Endothelial cell of umbilical vein (primary cell): ENCODE results near the gene FOXP1. TPM values are rescaled to one million over a fixed set of nuclear protein-coding genes. Genes with fewer than 3 reads are reported as not detected.

Experiments used
- BruUV-seq: library from RNA; stranded (reverse); fragments of 400-500 nt; replicated peaks from 2 replicates; lab custom pipeline; 2021; lab: Mats Ljungman, UMichigan
- CTCF ChIA-PET: fragments of 300-600, 350-600 bp; sonication (Branson Sonifier 250); formaldehyde crosslinking; loops from one replicate; lab custom pipeline; 2021; ENCODE audit warnings: antibody characterized with exemption, inconsistent platforms; lab: Charles Lee
- POLR2A ChIA-PET: fragments of 300-600, 350-600 bp; sonication (Branson Sonifier 250); formaldehyde crosslinking; loops from one replicate; lab custom pipeline; 2021; ENCODE audit warnings: antibody characterized with exemption, inconsistent platforms; lab: Charles Lee
- DNase-seq: peaks from one replicate; pipeline ENCODE4 v3.0.0-alpha.2; 2011; ENCODE audit warnings: low read depth, low spot score
- FAIRE-seq: peaks from 2 replicates; lab custom pipeline; 2011; peaks lifted over from hg19 to GRCh38; lab: Jason Lieb, UNC
- H2AFZ ChIP-seq: 2 replicates; pipeline ENCODE4 v1.6.0; 2012; ENCODE audit warnings: low read depth, low read length, control low read depth, inconsistent platforms
- H3K27ac ChIP-seq: 2 replicates; pipeline ENCODE4 v1.5.1; 2011; ENCODE audit warnings: low read depth, mild to moderate bottlenecking, control low read depth, low read length, moderate library complexity; ENCODE audit not compliant: insufficient read depth
- H3K27me3 ChIP-seq, 2 experiments: 2 replicates each; pipeline versions ENCODE4 v1.6.0 to v1.6.1; 2011; ENCODE audit warnings: low read length in 2 of 2, mixed read lengths in 1 of 2; ENCODE audit not compliant: control insufficient read depth in 2 of 2, insufficient read depth in 2 of 2
- H3K36me3 ChIP-seq, 2 experiments: 2 replicates in 1 of 2; 3 replicates in 1 of 2; pipeline ENCODE4 v1.5.1; 2011; ENCODE audit warnings: low read length in 2 of 2, mild to moderate bottlenecking in 1 of 2, moderate library complexity in 1 of 2; ENCODE audit not compliant: control insufficient read depth in 2 of 2, insufficient read depth in 2 of 2; ENCODE audit errors: extremely low read depth in 1 of 2
- H3K4me1 ChIP-seq: 3 replicates; pipeline ENCODE4 v1.5.1; 2011; ENCODE audit warnings: mild to moderate bottlenecking, low read length; ENCODE audit not compliant: control insufficient read depth, insufficient read depth; ENCODE audit errors: extremely low read depth
- H3K4me2 ChIP-seq: 2 replicates; pipeline ENCODE4 v1.6.1; 2011; ENCODE audit warnings: low read length, control low read depth, mixed read lengths; ENCODE audit not compliant: insufficient read depth
- H3K4me3 ChIP-seq, 3 experiments: fragments of 200-600 bp in 1 of 3; sonication (generic), shearing (Covaris generic) in 1 of 3; replicated peaks in 1 of 3; 2 replicates each; pipeline ENCODE4 v1.5.1; 2011 to 2016; ENCODE audit warnings: control low read depth in 3 of 3, low read length in 3 of 3, mild to moderate bottlenecking in 2 of 3, inconsistent platforms in 1 of 3, low read depth in 1 of 3, moderate library complexity in 1 of 3; ENCODE audit not compliant: insufficient read depth in 1 of 3
- H3K79me2 ChIP-seq: 2 replicates; pipeline ENCODE4 v1.6.0; 2012; ENCODE audit warnings: low read length, inconsistent platforms; ENCODE audit not compliant: control insufficient read depth, insufficient read depth
- H3K9ac ChIP-seq: replicated peaks from 2 replicates; pipeline ENCODE3; 2011; ENCODE audit warnings: low read length, control low read depth; ENCODE audit not compliant: insufficient read depth; ENCODE audit errors: extremely low read depth
- H3K9me1 ChIP-seq: replicated peaks from 3 replicates; pipeline ENCODE4 v1.6.0; 2011; ENCODE audit warnings: mild to moderate bottlenecking, low read length; ENCODE audit not compliant: control insufficient read depth, insufficient read depth; ENCODE audit errors: extremely low read depth
- H3K9me3 ChIP-seq: replicated peaks from 2 replicates; pipeline ENCODE4 v1.5.1; 2012; ENCODE audit warnings: low read length, inconsistent platforms; ENCODE audit not compliant: control insufficient read depth, insufficient read depth
- H4K20me1 ChIP-seq: replicated peaks from 2 replicates; pipeline ENCODE3; 2011; ENCODE audit warnings: mild to moderate bottlenecking, low read length; ENCODE audit not compliant: control insufficient read depth, insufficient read depth; ENCODE audit errors: extremely low read depth
- CTCF ChIP-seq, 2 donors: IDR thresholded peaks; 1 replicate in 1 of 2; 2 replicates in 1 of 2; pipeline ENCODE4 v1.5.1; 2011; ENCODE audit warnings: low read length in 2 of 2, mild to moderate bottlenecking in 2 of 2, moderate library complexity in 2 of 2, control low read depth in 1 of 2, inconsistent platforms in 1 of 2, low read depth in 1 of 2; ENCODE audit not compliant: insufficient read depth in 1 of 2; ENCODE audit errors: extremely low read depth in 1 of 2
- EZH2 ChIP-seq: IDR thresholded peaks from 2 replicates; pipeline ENCODE4 v1.6.1; 2012; ENCODE audit warnings: borderline replicate concordance, low read depth, mild to moderate bottlenecking, moderate library complexity, low read length, inconsistent platforms; ENCODE audit not compliant: severe bottlenecking
- FOS ChIP-seq: IDR thresholded peaks from 2 replicates; pipeline ENCODE4 v1.6.1; 2011; ENCODE audit warnings: mild to moderate bottlenecking, low read length, moderate library complexity, borderline replicate concordance; ENCODE audit not compliant: insufficient read depth
- GATA2 ChIP-seq: IDR thresholded peaks from 2 replicates; pipeline ENCODE4 v1.7.0; 2011; ENCODE audit warnings: low read depth, mild to moderate bottlenecking, moderate library complexity, mixed read lengths, low read length; ENCODE audit not compliant: insufficient read length, insufficient read depth
- JUN ChIP-seq: IDR thresholded peaks from 2 replicates; pipeline ENCODE4 v1.6.1; 2011; ENCODE audit warnings: borderline replicate concordance, low read depth; ENCODE audit not compliant: insufficient read length, insufficient read depth
- MAX ChIP-seq: IDR thresholded peaks from 2 replicates; pipeline ENCODE4 v1.6.1; 2011; ENCODE audit not compliant: insufficient read depth, insufficient read length
- MYC ChIP-seq: IDR thresholded peaks from one replicate; pipeline ENCODE4 v1.6.1; 2011; ENCODE audit warnings: mild to moderate bottlenecking, low read depth, low read length
- POLR2A ChIP-seq: IDR thresholded peaks from 2 replicates; pipeline ENCODE4 v1.6.1; 2012; ENCODE audit warnings: low read depth, mild to moderate bottlenecking, control low read depth, low read length
- POLR2AphosphoS5 ChIP-seq: IDR thresholded peaks from 2 replicates; pipeline ENCODE4 v1.6.1; 2012; ENCODE audit warnings: low read depth, mild to moderate bottlenecking, control low read depth, low read length, moderate library complexity; ENCODE audit not compliant: insufficient read depth
- dilution Hi-C: fragments of 300-500 bp; cut with MboI; formaldehyde crosslinking; loops from one replicate; pipeline ENCODE4 v1.15.0; 2019; ENCODE audit warnings: low sequenced_read_pairs; ENCODE audit not compliant: extremely low pct_ligation_motif_present
- intact Hi-C: fragments of 100-400 bp; cut with micrococcal nuclease; formaldehyde crosslinking; loops from one replicate; pipeline ENCODE4 v1.10.0; 2022
- polyA plus RNA-seq, 4 experiments: library from polyadenylated mRNA; depleted of rRNA in 3 of 4; stranded (reverse) in 3 of 4; unstranded in 1 of 4; fragments of >200 nt; gene quantifications; 2 replicates each; pipeline versions ENCODE4 v1.2.1 to v1.2.3, GENCODE V29; 2011 to 2012; ENCODE audit warnings: missing spikeins in 1 of 4
- total RNA-seq: library from RNA; stranded (reverse); gene quantifications from 2 replicates; pipeline ENCODE4 v1.2.3, GENCODE V29; 2021

FOXP1 gene
- total and polyA plus RNA-seq, 2 donors (not counting 3 experiments of a cell fraction or from before 2014, with no cell fraction given) = 41.0 to 107 TPM

- H3K36me3 ChIP-seq = peaks cover 16 to 20% of the 10 kb centered on the region in 2 experiments
- BruUV-seq = no TSS peak
- dilution Hi-C loops = no loop called here
Measured at GRCh38 chr3:70985572-70985971, 598.0 kb downstream of the FOXP1 start.

More at GRCh38 chr3:70985572-70985971, 598.0 kb downstream of the FOXP1 start:
- Histone ChIP-seq H3K27me3 (no peaks in the 10 kb centered on the region), H3K9me1 (no peaks in the 10 kb centered on the region), H3K9ac (no peak overlapping the region), H2AFZ (no peak overlapping the region), H3K79me2 (peaks cover 17% of the 10 kb centered on the region), H3K4me1 (peaks cover 55% of the 10 kb centered on the region), H4K20me1 (no peaks in the 10 kb centered on the region), H3K9me3 (no peaks in the 10 kb centered on the region), H3K4me2 (no peak overlapping the region), H3K27ac (no peak overlapping the region), H3K4me3 (no peak overlapping the region)
- TF ChIP-seq POLR2AphosphoS5 (no peak), CTCF (IDR thresholded peaks at IDR 0.05; ENCODE audit: extremely low read depth in 1 of 2, insufficient read depth in 1 of 2, low read depth in 1 of 2, low read length in 2 of 2) (no peak), MAX (no peak), FOS (no peak), EZH2 (no peak), POLR2A (no peak), MYC (no peak), GATA2 (no peak), JUN (no peak)
- DNase-seq (no peak), FAIRE-seq (no peak)
- CTCF ChIA-PET = no interaction called here
- intact Hi-C loops = loop anchor here (5.0 kb wide), 1 partner anchor 208 kb away; no protein-coding TSS in a partner anchor
- POLR2A ChIA-PET = no interaction called here
